ENCODE data around the gene SEC24D.
"Not testable (repeated sequence)": the region's sequence is repeated elsewhere in the genome, so short reads cannot be mapped to it uniquely, and the experiment has no call there.

The SEC24D gene

GRCh38 chr4:118835571-118836300, at the start of gene SEC24D:
Gene SEC24D (minus strand): TSS chr4:118836126. CDS start chr4:118833696, 2,430 bp downstream.
- DNase-seq (ENCODE audit: low spot score): peak; percentile 94

GRCh38 chr4:118884716-118885115, 48.8 kb upstream of the SEC24D start:
- DNase-seq (ENCODE audit: low spot score): no peak

GRCh38 chr4:118883861-118884260, 47.9 kb upstream of the SEC24D start:
- DNase-seq (ENCODE audit: low spot score): no peak

DNA sequence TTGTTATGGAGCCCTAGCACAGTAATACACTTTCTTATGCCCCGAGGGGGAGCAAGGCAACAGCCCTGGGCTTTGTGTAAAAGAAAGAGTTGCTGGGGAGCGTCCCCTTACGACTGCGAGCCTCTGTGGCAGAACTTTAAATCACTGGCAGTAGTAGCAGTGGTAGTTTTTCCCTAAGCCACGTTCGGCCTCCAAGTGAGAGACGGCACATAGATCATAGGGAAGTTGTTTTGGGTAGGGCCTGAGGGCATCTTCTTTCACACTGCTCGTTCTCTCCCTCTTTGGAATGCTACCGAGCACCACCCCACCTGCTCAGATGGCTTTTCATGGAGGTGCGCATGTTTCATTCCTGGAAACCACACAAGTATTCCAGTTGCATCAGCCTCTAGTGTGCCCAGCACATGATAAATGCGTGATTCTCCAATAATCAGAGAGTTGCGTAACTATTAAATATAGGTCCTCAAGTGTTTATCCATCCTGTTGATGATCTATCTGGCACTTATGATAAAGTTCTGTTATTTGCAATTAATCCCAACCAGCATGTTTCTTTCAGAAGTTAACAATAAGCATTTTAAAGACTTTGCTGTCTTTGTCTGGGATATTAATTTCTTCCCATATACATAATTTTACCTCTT, 45.7 kb upstream of the SEC24D start:
- no peak for DNase-seq (ENCODE audit: low spot score)

DNA sequence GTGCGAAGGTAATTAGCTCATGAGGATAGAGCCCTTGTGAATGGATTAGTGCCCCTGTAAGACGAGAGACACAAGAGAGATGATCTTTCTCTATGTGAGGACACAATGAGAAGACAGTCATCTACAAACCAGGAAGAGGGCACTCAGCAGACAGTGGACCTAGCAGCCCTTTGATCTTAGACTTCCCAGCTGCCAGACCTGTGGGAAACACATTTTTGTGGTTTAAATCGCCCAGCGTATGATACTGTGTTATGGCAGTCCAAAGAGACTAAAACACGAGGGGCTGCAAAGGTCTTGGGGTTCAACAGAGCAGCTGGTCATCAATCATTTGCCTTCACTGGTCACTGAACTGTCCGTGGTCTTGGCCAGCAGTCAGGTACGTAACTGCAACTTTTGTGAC, 43.5 kb upstream of the SEC24D start:
- no peak for DNase-seq (ENCODE audit: low spot score)

GRCh38 chr4:118878507-118878906, 42.6 kb upstream of the SEC24D start:
- not testable (repeated sequence) for DNase-seq (ENCODE audit: low spot score)

- DNase-seq (ENCODE audit: low spot score): no peak
These were observed 41.9 kb upstream of the SEC24D start for GRCh38 chr4:118877797-118878196.

GRCh38 chr4:118872181-118872580, 36.3 kb upstream of the SEC24D start:
- no peak for DNase-seq (ENCODE audit: low spot score)

- DNase-seq (ENCODE audit: low spot score): no peak
These were observed 33.9 kb upstream of the SEC24D start for GRCh38 chr4:118869808-118870342.

GRCh38 chr4:118867311-118868067, 31.6 kb upstream of the SEC24D start:
- no peak for DNase-seq (ENCODE audit: low spot score)

- DNase-seq (ENCODE audit: low spot score): no peak
These were observed 30.5 kb upstream of the SEC24D start for GRCh38 chr4:118866442-118866841.

- peak; percentile 52 for DNase-seq (ENCODE audit: low spot score)
These were observed 29.3 kb upstream of the SEC24D start for GRCh38 chr4:118865091-118865708.

DNA sequence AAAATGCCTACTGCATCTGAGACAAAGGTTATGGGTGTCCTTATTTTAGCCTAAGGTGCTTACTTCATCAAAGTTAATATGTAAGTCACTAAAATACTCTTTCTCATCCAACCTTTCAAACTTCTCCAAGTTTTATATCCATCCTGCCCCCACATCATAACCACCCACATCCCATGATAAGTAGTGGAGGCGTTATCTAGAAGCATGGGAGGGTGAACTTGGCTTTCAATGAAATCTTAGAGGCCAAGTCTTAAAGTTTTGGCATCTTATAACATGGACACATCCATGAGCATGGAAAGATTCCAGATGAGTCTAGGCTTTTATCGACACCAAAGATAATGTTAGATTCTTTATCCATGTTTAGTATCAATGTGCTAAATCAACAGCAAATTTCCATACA, 22.9 kb upstream of the SEC24D start:
- no peak for DNase-seq (ENCODE audit: low spot score)

DNA sequence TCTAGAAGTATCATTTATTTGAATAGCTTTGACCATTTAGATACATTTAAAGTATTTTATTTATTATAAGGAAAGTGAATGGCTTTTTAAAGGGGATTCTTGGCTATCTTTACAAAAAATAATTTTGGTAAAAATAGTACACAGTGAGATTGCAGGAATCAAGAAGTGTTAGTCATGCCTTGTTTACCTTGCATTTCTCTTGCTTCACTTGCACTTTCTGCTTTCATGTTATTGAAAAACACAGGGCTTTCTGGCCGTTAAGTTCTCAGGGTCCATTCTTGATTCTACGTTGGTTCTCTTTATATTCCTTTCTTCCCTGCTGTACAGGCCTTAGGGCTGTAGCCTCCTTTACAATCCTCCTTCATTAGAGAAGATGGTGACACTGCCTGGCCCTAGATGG, 21.8 kb upstream of the SEC24D start:
- no peak for DNase-seq (ENCODE audit: low spot score)

DNA sequence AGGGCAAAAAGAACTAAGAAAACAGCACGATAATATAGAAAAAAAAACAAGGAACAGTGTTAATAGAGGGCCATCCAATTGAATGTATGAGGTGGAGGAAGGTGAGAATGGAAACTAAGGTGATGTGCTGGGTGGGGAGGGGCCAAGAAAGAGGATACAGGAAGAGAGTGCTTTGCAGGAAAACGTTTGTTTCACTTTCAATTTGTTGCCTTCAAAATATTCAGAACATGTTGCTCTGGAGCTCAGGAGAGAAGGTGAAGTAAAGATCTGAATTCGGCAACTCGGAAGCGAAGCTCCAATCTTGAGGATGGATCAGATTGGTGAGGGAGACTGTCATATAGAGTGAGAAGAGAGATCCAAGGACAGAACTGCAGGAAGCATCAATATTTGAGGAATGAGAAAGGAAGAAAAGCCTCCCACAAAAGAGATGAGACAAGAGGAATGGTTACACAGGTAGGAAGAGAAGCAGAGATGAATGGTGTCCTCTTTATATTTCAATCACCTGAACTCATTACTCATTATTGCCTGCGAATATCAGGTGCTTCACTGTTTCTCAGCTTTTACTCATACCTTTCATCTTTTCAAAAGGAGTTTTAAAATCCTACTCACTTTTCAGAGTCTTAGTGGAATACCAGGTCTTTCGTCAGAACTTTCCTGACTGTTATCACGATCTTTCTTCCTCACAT, 14.7 kb upstream of the SEC24D start:
- no peak for DNase-seq (ENCODE audit: low spot score)

DNA sequence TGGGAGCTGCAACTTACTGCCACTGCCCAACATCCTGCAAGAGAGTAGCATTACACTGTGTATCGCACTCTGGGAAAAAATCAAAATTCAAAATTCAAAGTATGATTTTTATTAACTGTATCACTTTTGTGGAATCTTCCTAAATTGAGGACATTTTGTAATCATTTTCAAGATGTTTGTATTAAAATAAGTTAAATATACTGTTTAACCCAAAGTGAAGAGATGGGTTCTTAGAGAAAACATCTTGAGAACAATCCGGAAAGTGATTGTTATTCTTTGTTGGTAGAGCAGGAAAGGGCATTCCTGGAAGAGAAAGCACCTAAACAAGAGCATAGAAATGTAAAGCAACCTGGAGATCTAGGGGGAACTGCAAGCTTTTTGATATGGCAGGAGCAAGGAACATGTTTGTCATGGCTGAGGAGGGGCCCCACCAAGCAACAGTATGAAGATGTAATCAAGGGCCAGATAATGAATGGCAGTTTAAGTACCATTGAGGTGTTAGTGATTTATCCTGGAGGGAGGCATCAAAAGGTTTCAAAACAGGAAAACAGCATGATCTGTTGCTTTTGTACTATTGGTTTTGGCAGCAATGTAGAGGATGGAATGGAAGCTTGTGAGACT, 14.1 kb upstream of the SEC24D start:
- no peak for DNase-seq (ENCODE audit: low spot score)

GRCh38 chr4:118848901-118849300, 13.0 kb upstream of the SEC24D start:
- DNase-seq (ENCODE audit: low spot score): no peak

DNA sequence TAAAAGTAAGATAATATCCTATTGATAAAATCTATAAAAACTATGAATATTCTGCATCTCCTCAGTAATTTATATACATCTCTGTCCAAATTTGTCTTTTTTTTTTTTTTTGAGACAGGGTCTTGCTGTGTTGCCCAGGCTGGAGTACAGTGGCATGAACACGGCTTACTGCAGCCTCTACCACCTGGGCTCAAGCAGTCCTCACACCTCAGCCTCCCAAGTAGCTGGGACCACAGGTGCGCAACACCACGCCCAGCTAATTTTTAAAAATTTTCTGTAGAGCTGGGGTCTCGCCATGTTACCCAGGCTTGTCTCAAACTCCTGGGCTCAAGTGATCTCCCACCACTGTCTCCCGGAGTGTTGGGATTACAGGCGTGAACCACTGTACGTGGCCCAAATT, 12.3 kb upstream of the SEC24D start:
- no peak for DNase-seq (ENCODE audit: low spot score)

GRCh38 chr4:118846979-118847378, 11.1 kb upstream of the SEC24D start:
- DNase-seq (ENCODE audit: low spot score): no peak

- no peak for DNase-seq (ENCODE audit: low spot score)
These were observed 9.7 kb upstream of the SEC24D start for GRCh38 chr4:118845552-118846050.

GRCh38 chr4:118843237-118843636, 7.3 kb upstream of the SEC24D start:
- DNase-seq (ENCODE audit: low spot score): no peak

All from ecto neural progenitor cell (in vitro differentiated cells).